ENCODE data around the gene PCDHGA6.
"Not testable (repeated sequence)": the region's sequence is repeated elsewhere in the genome, so short reads cannot be mapped to it uniquely, and the experiment has no call there.

Gene PCDHGA6

GRCh38 chr5:141360685-141361084 lies 13.0 kb upstream of the PCDHGA6 start:
- DNase-seq (ENCODE audit: low spot score), result no peak

- no peak for DNase-seq (ENCODE audit: low spot score)
These were observed 11.0 kb upstream of the PCDHGA6 start for GRCh38 chr5:141362719-141363118.

GRCh38 chr5:141363952-141364660 lies 9.6 kb upstream of the PCDHGA6 start, which contains the start of gene PCDHGA5:
PCDHGA5 (plus strand) TSS chr5:141364162; CDS start chr5:141364331, 169 bp downstream.
- DNase-seq (ENCODE audit: low spot score), result no peak

GRCh38 chr5:141366016-141366896 lies 7.4 kb upstream of the PCDHGA6 start:
- DNase-seq (ENCODE audit: low spot score), result no peak

- peak; percentile 17 for DNase-seq (ENCODE audit: low spot score)
These were observed 3.5 kb upstream of the PCDHGA6 start, which contains the start of gene PCDHGB3 for GRCh38 chr5:141369994-141370848. PCDHGB3 (plus strand) TSS chr5:141370242; CDS start chr5:141370395, 153 bp downstream.

- DNase-seq (ENCODE audit: low spot score), result no peak
These were observed 1.9 kb upstream of the PCDHGA6 start for GRCh38 chr5:141371572-141372475.

- DNase-seq (ENCODE audit: low spot score), result no peak
These were observed 936 bp downstream of the PCDHGA6 start for GRCh38 chr5:141374627-141375026.

GRCh38 chr5:141375444-141376155 lies 1.9 kb downstream of the PCDHGA6 start:
- DNase-seq (ENCODE audit: low spot score), result not testable (repeated sequence)

- no peak for DNase-seq (ENCODE audit: low spot score)
These were observed 9.0 kb downstream of the PCDHGA6 start, which contains the start of gene PCDHGA7 for GRCh38 chr5:141382469-141383294. PCDHGA7 (plus strand) TSS chr5:141382742; CDS start chr5:141382900, 158 bp downstream.

- DNase-seq (ENCODE audit: low spot score), result no peak
These were observed 9.7 kb downstream of the PCDHGA6 start for GRCh38 chr5:141383345-141383744.

GRCh38 chr5:141384471-141385267 lies 11.0 kb downstream of the PCDHGA6 start:
- DNase-seq (ENCODE audit: low spot score), result no peak

- not testable (repeated sequence) for DNase-seq (ENCODE audit: low spot score)
These were observed 14.0 kb downstream of the PCDHGA6 start, which contains the start of gene PCDHGB4 for GRCh38 chr5:141387557-141388311. PCDHGB4 (plus strand) TSS chr5:141387698; CDS start chr5:141387885, 187 bp downstream.

GRCh38 chr5:141388661-141389060 lies 15.0 kb downstream of the PCDHGA6 start:
- DNase-seq (ENCODE audit: low spot score), result no peak

- DNase-seq (ENCODE audit: low spot score), result no peak
These were observed 15.7 kb downstream of the PCDHGA6 start for GRCh38 chr5:141389153-141390042.

- no peak for DNase-seq (ENCODE audit: low spot score)
These were observed 18.9 kb downstream of the PCDHGA6 start, which contains the start of gene PCDHGA8 for GRCh38 chr5:141392429-141393198. PCDHGA8 (plus strand) TSS chr5:141392633; CDS start chr5:141392814, 181 bp downstream.

Data from globus pallidus (tissue), 1 donor.